ENCODE data around the gene RANBP17.

DNA sequence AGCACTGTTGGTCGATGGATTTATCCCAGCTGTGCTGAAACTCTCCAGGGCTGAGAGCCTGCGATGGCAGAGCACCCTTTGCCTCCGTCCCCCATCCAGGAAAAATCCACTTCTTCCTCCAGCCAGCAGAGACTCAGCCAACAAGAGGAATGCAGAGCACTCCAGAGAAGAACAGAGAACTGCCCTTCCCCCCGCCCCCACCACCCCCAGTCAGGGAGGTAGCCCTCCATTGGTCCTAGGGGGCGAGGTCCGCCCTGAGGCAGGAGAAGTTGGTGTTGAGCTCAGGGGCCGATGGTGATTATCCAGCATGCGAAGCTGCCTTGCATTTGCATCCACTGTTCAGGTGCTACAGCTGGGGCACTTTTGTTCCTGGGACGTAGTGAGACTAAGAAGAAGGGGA lies 456.2 kb downstream of the RANBP17 start:
- no peak for TF ChIP-seq PPARA (CRISPR knock-in tag; IDR thresholded peaks at IDR 0.05; ENCODE audit: borderline replicate concordance)
- no peak for TF ChIP-seq ESRRG (CRISPR knock-in tag; IDR thresholded peaks at IDR 0.05)
- no peak for TF ChIP-seq ISL1 (CRISPR knock-in tag; IDR thresholded peaks at IDR 0.05)
- TF ChIP-seq ARNTL (CRISPR knock-in tag; IDR thresholded peaks at IDR 0.05; ENCODE audit: borderline replicate concordance, low read depth) = no peak
- TF ChIP-seq ZC3H10 (CRISPR knock-in tag; IDR thresholded peaks at IDR 0.05) = no peak
- no peak for TF ChIP-seq ZFP3 (CRISPR knock-in tag; IDR thresholded peaks at IDR 0.05)
- no peak for TF ChIP-seq RARB (CRISPR knock-in tag; IDR thresholded peaks at IDR 0.05)
- TF ChIP-seq, protein P1, sequence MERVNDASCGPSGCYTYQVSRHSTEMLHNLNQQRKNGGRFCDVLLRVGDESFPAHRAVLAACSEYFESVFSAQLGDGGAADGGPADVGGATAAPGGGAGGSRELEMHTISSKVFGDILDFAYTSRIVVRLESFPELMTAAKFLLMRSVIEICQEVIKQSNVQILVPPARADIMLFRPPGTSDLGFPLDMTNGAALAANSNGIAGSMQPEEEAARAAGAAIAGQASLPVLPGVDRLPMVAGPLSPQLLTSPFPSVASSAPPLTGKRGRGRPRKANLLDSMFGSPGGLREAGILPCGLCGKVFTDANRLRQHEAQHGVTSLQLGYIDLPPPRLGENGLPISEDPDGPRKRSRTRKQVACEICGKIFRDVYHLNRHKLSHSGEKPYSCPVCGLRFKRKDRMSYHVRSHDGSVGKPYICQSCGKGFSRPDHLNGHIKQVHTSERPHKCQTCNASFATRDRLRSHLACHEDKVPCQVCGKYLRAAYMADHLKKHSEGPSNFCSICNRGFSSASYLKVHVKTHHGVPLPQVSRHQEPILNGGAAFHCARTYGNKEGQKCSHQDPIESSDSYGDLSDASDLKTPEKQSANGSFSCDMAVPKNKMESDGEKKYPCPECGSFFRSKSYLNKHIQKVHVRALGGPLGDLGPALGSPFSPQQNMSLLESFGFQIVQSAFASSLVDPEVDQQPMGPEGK (CRISPR knock-in tag; IDR thresholded peaks at IDR 0.05; ENCODE audit: borderline replicate concordance) = no peak

All from SK-N-SH treated with all-trans-retinoic acid at 6 μM for 48 hours (cell line).